Endothelial cell of umbilical vein (primary cell): ENCODE results near the gene IQSEC3. TPM values are rescaled to one million over a fixed set of nuclear protein-coding genes. Genes with fewer than 3 reads are reported as not detected.

Experiments used
- BruUV-seq: library from RNA; stranded (reverse); fragments of 400-500 nt; replicated peaks from 2 replicates; lab custom pipeline; 2021; lab: Mats Ljungman, UMichigan
- CTCF ChIA-PET: fragments of 300-600, 350-600 bp; sonication (Branson Sonifier 250); formaldehyde crosslinking; loops from one replicate; lab custom pipeline; 2021; ENCODE audit warnings: antibody characterized with exemption, inconsistent platforms; lab: Charles Lee
- POLR2A ChIA-PET: fragments of 300-600, 350-600 bp; sonication (Branson Sonifier 250); formaldehyde crosslinking; loops from one replicate; lab custom pipeline; 2021; ENCODE audit warnings: antibody characterized with exemption, inconsistent platforms; lab: Charles Lee
- DNase-seq: peaks from one replicate; pipeline ENCODE4 v3.0.0-alpha.2; 2011; ENCODE audit warnings: low read depth, low spot score
- FAIRE-seq: peaks from 2 replicates; lab custom pipeline; 2011; peaks lifted over from hg19 to GRCh38; lab: Jason Lieb, UNC
- H2AFZ ChIP-seq: 2 replicates; pipeline ENCODE4 v1.6.0; 2012; ENCODE audit warnings: low read depth, low read length, control low read depth, inconsistent platforms
- H3K27ac ChIP-seq: 2 replicates; pipeline ENCODE4 v1.5.1; 2011; ENCODE audit warnings: low read depth, mild to moderate bottlenecking, control low read depth, low read length, moderate library complexity; ENCODE audit not compliant: insufficient read depth
- H3K27me3 ChIP-seq, 2 experiments: 2 replicates each; pipeline versions ENCODE4 v1.6.0 to v1.6.1; 2011; ENCODE audit warnings: low read length in 2 of 2, mixed read lengths in 1 of 2; ENCODE audit not compliant: control insufficient read depth in 2 of 2, insufficient read depth in 2 of 2
- H3K36me3 ChIP-seq, 2 experiments: 2 replicates in 1 of 2; 3 replicates in 1 of 2; pipeline ENCODE4 v1.5.1; 2011; ENCODE audit warnings: low read length in 2 of 2, mild to moderate bottlenecking in 1 of 2, moderate library complexity in 1 of 2; ENCODE audit not compliant: control insufficient read depth in 2 of 2, insufficient read depth in 2 of 2; ENCODE audit errors: extremely low read depth in 1 of 2
- H3K4me1 ChIP-seq: 3 replicates; pipeline ENCODE4 v1.5.1; 2011; ENCODE audit warnings: mild to moderate bottlenecking, low read length; ENCODE audit not compliant: control insufficient read depth, insufficient read depth; ENCODE audit errors: extremely low read depth
- H3K4me2 ChIP-seq: 2 replicates; pipeline ENCODE4 v1.6.1; 2011; ENCODE audit warnings: low read length, control low read depth, mixed read lengths; ENCODE audit not compliant: insufficient read depth
- H3K4me3 ChIP-seq, 3 experiments: fragments of 200-600 bp in 1 of 3; sonication (generic), shearing (Covaris generic) in 1 of 3; replicated peaks in 1 of 3; 2 replicates each; pipeline ENCODE4 v1.5.1; 2011 to 2016; ENCODE audit warnings: control low read depth in 3 of 3, low read length in 3 of 3, mild to moderate bottlenecking in 2 of 3, inconsistent platforms in 1 of 3, low read depth in 1 of 3, moderate library complexity in 1 of 3; ENCODE audit not compliant: insufficient read depth in 1 of 3
- H3K79me2 ChIP-seq: 2 replicates; pipeline ENCODE4 v1.6.0; 2012; ENCODE audit warnings: low read length, inconsistent platforms; ENCODE audit not compliant: control insufficient read depth, insufficient read depth
- H3K9ac ChIP-seq: replicated peaks from 2 replicates; pipeline ENCODE3; 2011; ENCODE audit warnings: low read length, control low read depth; ENCODE audit not compliant: insufficient read depth; ENCODE audit errors: extremely low read depth
- H3K9me1 ChIP-seq: replicated peaks from 3 replicates; pipeline ENCODE4 v1.6.0; 2011; ENCODE audit warnings: mild to moderate bottlenecking, low read length; ENCODE audit not compliant: control insufficient read depth, insufficient read depth; ENCODE audit errors: extremely low read depth
- H3K9me3 ChIP-seq: replicated peaks from 2 replicates; pipeline ENCODE4 v1.5.1; 2012; ENCODE audit warnings: low read length, inconsistent platforms; ENCODE audit not compliant: control insufficient read depth, insufficient read depth
- H4K20me1 ChIP-seq: replicated peaks from 2 replicates; pipeline ENCODE3; 2011; ENCODE audit warnings: mild to moderate bottlenecking, low read length; ENCODE audit not compliant: control insufficient read depth, insufficient read depth; ENCODE audit errors: extremely low read depth
- EZH2 ChIP-seq: IDR thresholded peaks from 2 replicates; pipeline ENCODE4 v1.6.1; 2012; ENCODE audit warnings: borderline replicate concordance, low read depth, mild to moderate bottlenecking, moderate library complexity, low read length, inconsistent platforms; ENCODE audit not compliant: severe bottlenecking
- FOS ChIP-seq: IDR thresholded peaks from 2 replicates; pipeline ENCODE4 v1.6.1; 2011; ENCODE audit warnings: mild to moderate bottlenecking, low read length, moderate library complexity, borderline replicate concordance; ENCODE audit not compliant: insufficient read depth
- GATA2 ChIP-seq: IDR thresholded peaks from 2 replicates; pipeline ENCODE4 v1.7.0; 2011; ENCODE audit warnings: low read depth, mild to moderate bottlenecking, moderate library complexity, mixed read lengths, low read length; ENCODE audit not compliant: insufficient read length, insufficient read depth
- JUN ChIP-seq: IDR thresholded peaks from 2 replicates; pipeline ENCODE4 v1.6.1; 2011; ENCODE audit warnings: borderline replicate concordance, low read depth; ENCODE audit not compliant: insufficient read length, insufficient read depth
- MYC ChIP-seq: IDR thresholded peaks from one replicate; pipeline ENCODE4 v1.6.1; 2011; ENCODE audit warnings: mild to moderate bottlenecking, low read depth, low read length
- POLR2A ChIP-seq: IDR thresholded peaks from 2 replicates; pipeline ENCODE4 v1.6.1; 2012; ENCODE audit warnings: low read depth, mild to moderate bottlenecking, control low read depth, low read length
- POLR2AphosphoS5 ChIP-seq: IDR thresholded peaks from 2 replicates; pipeline ENCODE4 v1.6.1; 2012; ENCODE audit warnings: low read depth, mild to moderate bottlenecking, control low read depth, low read length, moderate library complexity; ENCODE audit not compliant: insufficient read depth
- dilution Hi-C: fragments of 300-500 bp; cut with MboI; formaldehyde crosslinking; loops from one replicate; pipeline ENCODE4 v1.15.0; 2019; ENCODE audit warnings: low sequenced_read_pairs; ENCODE audit not compliant: extremely low pct_ligation_motif_present
- intact Hi-C: fragments of 100-400 bp; cut with micrococcal nuclease; formaldehyde crosslinking; loops from one replicate; pipeline ENCODE4 v1.10.0; 2022
- polyA plus RNA-seq, 4 experiments: library from polyadenylated mRNA; depleted of rRNA in 3 of 4; stranded (reverse) in 3 of 4; unstranded in 1 of 4; fragments of >200 nt; gene quantifications; 2 replicates each; pipeline versions ENCODE4 v1.2.1 to v1.2.3, GENCODE V29; 2011 to 2012; ENCODE audit warnings: missing spikeins in 1 of 4
- total RNA-seq: library from RNA; stranded (reverse); gene quantifications from 2 replicates; pipeline ENCODE4 v1.2.3, GENCODE V29; 2021
- TF ChIP-seq, protein P1 (sequence below): IDR thresholded peaks from 2 replicates; pipeline ENCODE4 v1.6.1; 2011; ENCODE audit not compliant: insufficient read depth, insufficient read length
- TF ChIP-seq, protein P2 (sequence below), 2 donors: IDR thresholded peaks; 1 replicate in 1 of 2; 2 replicates in 1 of 2; pipeline ENCODE4 v1.5.1; 2011; ENCODE audit warnings: low read length in 2 of 2, mild to moderate bottlenecking in 2 of 2, moderate library complexity in 2 of 2, control low read depth in 1 of 2, inconsistent platforms in 1 of 2, low read depth in 1 of 2; ENCODE audit not compliant: insufficient read depth in 1 of 2; ENCODE audit errors: extremely low read depth in 1 of 2

IQSEC3 gene
- total and polyA plus RNA-seq, 2 donors (not counting 3 experiments of a cell fraction or from before 2014, with no cell fraction given): not detected

DNA sequence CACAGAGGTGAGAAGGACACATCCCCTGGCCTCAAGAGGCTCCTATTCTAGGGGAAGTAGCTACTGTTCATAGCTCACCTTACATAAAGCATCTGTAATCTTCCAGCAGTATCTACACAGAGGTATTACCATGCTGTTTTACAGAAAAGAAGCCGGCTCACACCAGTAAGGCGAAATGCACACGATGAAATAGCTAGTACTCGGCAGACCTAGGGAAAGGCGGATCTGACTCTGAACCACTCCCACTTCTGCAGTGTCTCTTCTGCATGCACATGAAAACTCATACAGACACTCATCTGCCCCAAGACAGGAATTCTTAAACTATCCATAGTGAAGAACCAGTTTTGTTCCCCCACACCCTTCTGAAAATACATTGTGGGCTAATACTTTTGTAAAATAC is 73.6 kb downstream of the IQSEC3 start:
- Histone ChIP-seq H3K4me2 (no peak overlapping the region), H3K27ac (no peak overlapping the region), H3K9ac (no peak overlapping the region), H3K4me3 (no peak overlapping the region), H3K27me3 (peaks cover 30 to 34% of the 10 kb centered on the region in 2 experiments), H3K36me3 (no peaks in the 10 kb centered on the region), H3K9me3 (no peaks in the 10 kb centered on the region), H4K20me1 (no peaks in the 10 kb centered on the region), H3K79me2 (no peaks in the 10 kb centered on the region), H3K9me1 (no peaks in the 10 kb centered on the region), H2AFZ (no peak overlapping the region), H3K4me1 (no peaks in the 10 kb centered on the region)
- DNase-seq (no peak), FAIRE-seq (no peak)
- ChIA-PET CTCF (no interaction called here), POLR2A (no interaction called here)
- intact Hi-C loops: no loop called here
- TF ChIP-seq FOS (no peak), JUN (no peak), MYC (no peak), POLR2A (no peak), GATA2 (no peak), EZH2 (no peak), POLR2AphosphoS5 (no peak)
- TF ChIP-seq, protein P1, sequence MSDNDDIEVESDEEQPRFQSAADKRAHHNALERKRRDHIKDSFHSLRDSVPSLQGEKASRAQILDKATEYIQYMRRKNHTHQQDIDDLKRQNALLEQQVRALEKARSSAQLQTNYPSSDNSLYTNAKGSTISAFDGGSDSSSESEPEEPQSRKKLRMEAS: no peak
- TF ChIP-seq, protein P2, sequence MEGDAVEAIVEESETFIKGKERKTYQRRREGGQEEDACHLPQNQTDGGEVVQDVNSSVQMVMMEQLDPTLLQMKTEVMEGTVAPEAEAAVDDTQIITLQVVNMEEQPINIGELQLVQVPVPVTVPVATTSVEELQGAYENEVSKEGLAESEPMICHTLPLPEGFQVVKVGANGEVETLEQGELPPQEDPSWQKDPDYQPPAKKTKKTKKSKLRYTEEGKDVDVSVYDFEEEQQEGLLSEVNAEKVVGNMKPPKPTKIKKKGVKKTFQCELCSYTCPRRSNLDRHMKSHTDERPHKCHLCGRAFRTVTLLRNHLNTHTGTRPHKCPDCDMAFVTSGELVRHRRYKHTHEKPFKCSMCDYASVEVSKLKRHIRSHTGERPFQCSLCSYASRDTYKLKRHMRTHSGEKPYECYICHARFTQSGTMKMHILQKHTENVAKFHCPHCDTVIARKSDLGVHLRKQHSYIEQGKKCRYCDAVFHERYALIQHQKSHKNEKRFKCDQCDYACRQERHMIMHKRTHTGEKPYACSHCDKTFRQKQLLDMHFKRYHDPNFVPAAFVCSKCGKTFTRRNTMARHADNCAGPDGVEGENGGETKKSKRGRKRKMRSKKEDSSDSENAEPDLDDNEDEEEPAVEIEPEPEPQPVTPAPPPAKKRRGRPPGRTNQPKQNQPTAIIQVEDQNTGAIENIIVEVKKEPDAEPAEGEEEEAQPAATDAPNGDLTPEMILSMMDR (IDR thresholded peaks at IDR 0.05; ENCODE audit: extremely low read depth in 1 of 2, insufficient read depth in 1 of 2, low read depth in 1 of 2, low read length in 2 of 2): no peak
- no TSS peak for BruUV-seq
- dilution Hi-C loops: no loop called here
